Psoas muscle (tissue), 8 donors: ENCODE results near the gene PHF23. TPM values are rescaled to one million over a fixed set of nuclear protein-coding genes. Genes with fewer than 3 reads are reported as not detected.

Source experiments
- ATAC-seq, 4 donors: fragments of 200-7000 bp; cut with Tn5 transposase; one replicate each; pipeline ENCODE4 v1.9.1; 2020; ENCODE audit warnings: moderate library complexity in 3 of 4, mild to moderate bottlenecking in 2 of 4
- DNase-seq, 2 donors: peaks; one replicate each; pipeline ENCODE4 v3.0.0-alpha.2; 2020
- H3K27ac ChIP-seq: fragments of 200-600 bp; one replicate; pipeline ENCODE4 v1.8.0; 2022
- H3K27me3 ChIP-seq, 3 donors: fragments of 200-600 bp in 1 of 3; one replicate each; pipeline versions ENCODE4 v1.6.1 to v1.8.0; 2013 to 2022; ENCODE audit warnings: low read length in 2 of 3, mild to moderate bottlenecking in 2 of 3, moderate library complexity in 1 of 3; ENCODE audit not compliant: insufficient read depth in 3 of 3
- H3K36me3 ChIP-seq, 2 donors: fragments of 200-600 bp in 1 of 2; one replicate each; pipeline versions ENCODE4 v1.6.1 to v1.8.0; 2013 to 2022; ENCODE audit warnings: low read depth in 1 of 2, mild to moderate bottlenecking in 1 of 2, moderate library complexity in 1 of 2; ENCODE audit not compliant: insufficient read depth in 1 of 2
- H3K4me1 ChIP-seq: fragments of 200-600 bp; one replicate; pipeline ENCODE4 v1.8.0; 2022
- H3K4me3 ChIP-seq: fragments of 200-600 bp; one replicate; pipeline ENCODE4 v1.8.0; 2022; ENCODE audit warnings: mild to moderate bottlenecking
- H3K9me3 ChIP-seq: fragments of 200-600 bp; one replicate; pipeline ENCODE4 v1.8.0; 2022
- CTCF ChIP-seq: fragments of 200-600 bp; IDR thresholded peaks from one replicate; pipeline ENCODE4 v1.8.0; 2022; ENCODE audit warnings: antibody characterized with exemption
- WGBS, 3 donors: extraction: QIAGEN DNeasy Blood & Tissue Kit; methylation state at CpG; one replicate each; pipeline versions ENCODE4 v1.1.6 to v1.1.7; 2013; 5-methylcytosine and 5-hydroxymethylcytosine counted together
- intact Hi-C, 2 donors: fragments of 100-400 bp; cut with DNase I; formaldehyde crosslinking; loops; one replicate each; pipeline versions ENCODE4 v1.11.0 to v1.14.2; 2022
- polyA plus RNA-seq, 3 donors: library from polyadenylated mRNA; stranded (reverse); fragments of 200-250 nt; gene quantifications; one replicate each; pipeline ENCODE4 v1.2.3, GENCODE V29; 2013
- total RNA-seq, 4 donors: library from RNA; stranded (reverse); fragmentation: NEBNext Ultra II Directional in 2 of 4; extraction: Animal tissue kit (Norgen Biotek cat#: 25700) in 2 of 4; gene quantifications; one replicate each; pipeline versions ENCODE4 v1.2.1 to v1.2.4, GENCODE V29; 2021 to 2023
- donor health status: healthy with polysubstance abuse.
- donor health status: DM: no; HTN: no; CAD: no; lungs with moderate emphysema.
- donor health status: Bipolar disorder and iron deficiency.
- donor health status: healthy.
- donor health status: DM: yes; HTN: yes; CAD: no.
- donor health status: DM: no; HTN: no; CAD: no.
- donor health status: DM: no; HTN: no; CAD: no.
- donor health status: DM: yes; HTN: yes; CAD: no.

Gene PHF23
- total and polyA plus RNA-seq, 7 donors, result 20.9 to 43.3 (median 28.2) TPM

DNA sequence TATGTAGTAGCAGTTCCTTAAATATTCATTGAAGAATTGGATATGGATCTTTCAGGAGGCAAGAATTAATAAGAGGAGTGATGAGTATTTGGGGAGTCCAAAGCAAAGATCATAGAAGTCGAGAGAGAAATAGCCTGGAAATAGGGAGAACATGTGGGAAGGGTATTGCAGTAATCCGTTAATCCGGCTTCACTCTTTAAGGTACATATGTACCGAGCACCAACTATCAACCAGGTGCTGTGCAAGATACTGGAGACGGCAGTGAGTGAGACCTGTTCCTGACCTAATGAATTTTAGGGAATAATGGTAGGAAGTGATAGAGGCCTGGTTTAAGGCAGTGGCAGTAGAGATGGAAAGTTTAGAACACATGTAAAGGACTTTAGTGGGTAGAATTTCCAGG lies 13.8 kb upstream of the PHF23 start:
- Histone ChIP-seq H3K27me3 (no peaks in the 10 kb centered on the region), H3K4me3 (peak overlapping the region; percentile 99), H3K9me3 (no peaks in the 10 kb centered on the region), H3K27ac (peak overlapping the region; percentile 99), H3K36me3 (peaks cover 2 to 51% of the 10 kb centered on the region in 2 donors), H3K4me1 (peaks cover 36% of the 10 kb centered on the region)
- TF ChIP-seq CTCF, result no peak
- intact Hi-C loops, result no loop called here
- WGBS, 3 donors, result 69 to 78% (median 69%) methylated on average over 5 of the region's 5 CpGs
- ATAC-seq (no peak), DNase-seq (no peak)

- peak within 1 kb of the TSS; percentile 99 for H3K27ac ChIP-seq
- TF ChIP-seq CTCF, result peak; percentile 21
- H3K4me1 ChIP-seq, result peaks cover 42% of the 10 kb centered on the region
- 1% methylated on average over 46 to 55 of the region's 55 CpGs for WGBS, 3 donors
- peaks cover 2 to 44% of the 10 kb centered on the region in 2 donors for H3K36me3 ChIP-seq
- no peaks in the 10 kb centered on the region for H3K27me3 ChIP-seq
- peak; percentile 68 to 80 (median 72) for ATAC-seq
- no peaks in the 10 kb centered on the region for H3K9me3 ChIP-seq
- peak within 1 kb of the TSS; percentile 99 for H3K4me3 ChIP-seq
- DNase-seq, result peak; percentile 96 to 98
- intact Hi-C loops, result loop anchor here in 1 of 2 donors (1.0 kb wide), 1 partner anchor 44 kb away; no protein-coding TSS in a partner anchor
Observed at GRCh38 chr17:7252176-7253043, 13.2 kb upstream of the PHF23 start, which contains the start of gene ELP5. ELP5 (plus strand) TSS chr17:7252215; CDS start chr17:7252551, 336 bp downstream.

DNA sequence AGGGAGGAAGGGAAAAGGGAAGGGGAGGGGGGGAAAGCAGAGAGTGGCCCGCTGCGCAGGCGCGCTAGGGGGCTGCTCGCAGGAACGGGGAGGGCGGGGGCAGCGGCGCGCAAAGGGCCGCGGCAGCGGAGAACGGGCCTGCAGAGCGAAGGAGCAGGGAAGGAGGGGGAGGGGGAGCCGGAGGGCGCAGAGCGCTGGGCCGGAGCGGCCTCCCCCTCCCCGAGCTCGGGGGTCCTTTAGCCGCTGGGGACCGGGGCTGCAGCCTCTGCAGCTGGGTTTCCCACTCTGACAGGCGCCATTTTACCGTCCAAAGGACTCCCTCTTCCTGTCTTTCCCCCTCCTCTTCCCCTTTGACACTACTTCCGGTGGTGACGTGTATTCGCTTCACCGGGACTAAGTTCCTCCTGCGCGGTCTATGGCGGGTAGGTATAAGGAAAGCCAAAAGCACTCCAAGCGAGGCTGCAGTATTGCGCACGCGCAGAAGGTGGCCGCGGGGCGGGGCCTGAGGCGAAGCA lies 12.5 kb upstream of the PHF23 start, which contains the start of gene CTDNEP1:
TSS of gene CTDNEP1 (minus strand) at position 74 of the 515 bp plus-strand sequence. CDS start 438 bp downstream, outside the sequence.
- TF ChIP-seq CTCF, result no peak
- Histone ChIP-seq H3K4me1 (peaks cover 45% of the 10 kb centered on the region), H3K27me3 (no peaks in the 10 kb centered on the region), H3K4me3 (peak within 1 kb of the TSS; percentile 99), H3K9me3 (no peaks in the 10 kb centered on the region), H3K36me3 (peaks cover 2 to 42% of the 10 kb centered on the region in 2 donors), H3K27ac (peak within 1 kb of the TSS; percentile 99)
- intact Hi-C loops, result loop anchor here in 1 of 2 donors (1.0 kb wide), 1 partner anchor 45 kb away; no protein-coding TSS in a partner anchor
- WGBS, 3 donors, result 0 to 1% (median 0%) methylated on average over 15 to 41 of the region's 41 CpGs
- DNase-seq, result peak; percentile 97 to 99
- ATAC-seq, result peak; percentile 86 to 92 (median 88)

- 0 to 1% (median 0%) methylated on average over 40 to 55 of the region's 55 CpGs for WGBS, 3 donors
- peak in 1 of 2 donors; percentile 37 for DNase-seq
- no peak for TF ChIP-seq CTCF
- ATAC-seq, result peak in 1 of 4 donors; percentile 1
- Histone ChIP-seq H3K4me3 (peak overlapping the region; percentile 99), H3K4me1 (peaks cover 45% of the 10 kb centered on the region), H3K36me3 (peaks cover 2 to 42% of the 10 kb centered on the region in 2 donors), H3K27ac (peak overlapping the region; percentile 99), H3K27me3 (no peaks in the 10 kb centered on the region), H3K9me3 (no peaks in the 10 kb centered on the region)
- intact Hi-C loops, result no loop called here
Observed at GRCh38 chr17:7250695-7251627, 11.7 kb upstream of the PHF23 start.
